CD14-positive monocyte (primary cell): ENCODE data around the gene NOM1. TPM values are rescaled to one million over a fixed set of nuclear protein-coding genes. Genes with fewer than 3 reads are reported as not detected.
A peak's percentile ranks its signal among the peaks of the same experiment; 100 is the strongest.

Experiments used
- DNase-seq, 3 donors: peaks; one replicate each; pipeline ENCODE4 v3.0.0-alpha.2; 2011 to 2022
- H2AFZ ChIP-seq: 2 replicates; pipeline ENCODE4 v1.6.0; 2012; ENCODE audit warnings: mild to moderate bottlenecking, low read depth, low read length, inconsistent platforms; ENCODE audit not compliant: insufficient read depth, poor library complexity, severe bottlenecking
- H3K27ac ChIP-seq, 2 donors: 1 replicate in 1 of 2; 2 replicates in 1 of 2; pipeline ENCODE4 v1.5.1; 2012 to 2013; ENCODE audit warnings: low read length in 2 of 2, control low read depth in 1 of 2, inconsistent platforms in 1 of 2, low read depth in 1 of 2, mild to moderate bottlenecking in 1 of 2
- H3K27me3 ChIP-seq, 2 donors: one replicate each; pipeline versions ENCODE4 v1.6.0 to v1.6.1; 2011 to 2013; ENCODE audit warnings: low read length in 2 of 2; ENCODE audit not compliant: control insufficient read depth in 2 of 2, insufficient read depth in 2 of 2
- H3K36me3 ChIP-seq, 2 donors: replicated peaks in 1 of 2; 1 replicate in 1 of 2; 2 replicates in 1 of 2; pipeline versions ENCODE4 v1.5.1 to v1.6.1; 2012 to 2013; ENCODE audit warnings: low read length in 2 of 2, control low read depth in 1 of 2, inconsistent platforms in 1 of 2, mild to moderate bottlenecking in 1 of 2; ENCODE audit not compliant: insufficient read depth in 2 of 2, control insufficient read depth in 1 of 2
- H3K4me1 ChIP-seq, 2 donors: 1 replicate in 1 of 2; 2 replicates in 1 of 2; pipeline versions ENCODE4 v1.5.1 to v1.6.1; 2012 to 2013; ENCODE audit warnings: low read length in 2 of 2, control low read depth in 1 of 2, inconsistent platforms in 1 of 2, mild to moderate bottlenecking in 1 of 2, moderate library complexity in 1 of 2; ENCODE audit not compliant: insufficient read depth in 2 of 2, control insufficient read depth in 1 of 2
- H3K4me2 ChIP-seq: replicated peaks from 2 replicates; pipeline ENCODE3; 2012; ENCODE audit warnings: low read length, moderate library complexity, mild to moderate bottlenecking; ENCODE audit not compliant: poor library complexity, severe bottlenecking; ENCODE audit errors: extremely low read depth
- H3K4me3 ChIP-seq, 3 experiments: fragments of 200-600 bp in 1 of 3; sonication (generic) in 1 of 3; replicated peaks in 1 of 3; 1 replicate in 2 of 3; 2 replicates in 1 of 3; pipeline ENCODE4 v1.5.1; 2011 to 2013; ENCODE audit warnings: low read length in 3 of 3, mild to moderate bottlenecking in 3 of 3, control low read depth in 2 of 3, low read depth in 2 of 3, inconsistent platforms in 1 of 3, moderate library complexity in 1 of 3
- H3K79me2 ChIP-seq: 2 replicates; pipeline ENCODE4 v1.6.0; 2012; ENCODE audit warnings: mild to moderate bottlenecking, control low read depth, inconsistent platforms, low read length, moderate library complexity; ENCODE audit not compliant: insufficient read depth
- H3K9ac ChIP-seq: 2 replicates; pipeline ENCODE4 v1.6.0; 2017; ENCODE audit warnings: low read length, mild to moderate bottlenecking; ENCODE audit not compliant: insufficient read depth, poor library complexity, severe bottlenecking
- H3K9me3 ChIP-seq, 2 donors: replicated peaks in 1 of 2; 1 replicate in 1 of 2; 2 replicates in 1 of 2; pipeline versions ENCODE4 v1.5.1 to v1.6.1; 2012 to 2013; ENCODE audit warnings: low read length in 2 of 2, control low read depth in 1 of 2; ENCODE audit not compliant: control insufficient read depth in 1 of 2, insufficient read depth in 1 of 2
- H4K20me1 ChIP-seq: 2 replicates; pipeline ENCODE4 v1.6.0; 2012; ENCODE audit warnings: mild to moderate bottlenecking, low read length, control low read depth, moderate library complexity; ENCODE audit not compliant: insufficient read depth
- H3K27ac Mint-ChIP-seq, 7 donors: one replicate each; pipeline ENCODE4 v1.8.0; 2020; ENCODE audit warnings: mild to moderate bottlenecking in 7 of 7, mixed read lengths in 7 of 7, moderate library complexity in 6 of 7, inconsistent platforms in 2 of 7
- H3K27me3 Mint-ChIP-seq, 3 donors: one replicate each; pipeline ENCODE4 v1.8.0; 2021 to 2022; ENCODE audit warnings: low read depth in 3 of 3, mild to moderate bottlenecking in 3 of 3, mixed read lengths in 3 of 3, moderate library complexity in 3 of 3, inconsistent platforms in 1 of 3
- H3K36me3 Mint-ChIP-seq, 2 donors: one replicate each; pipeline ENCODE4 v1.8.0; 2020; ENCODE audit warnings: mixed read lengths in 2 of 2, inconsistent platforms in 1 of 2, mild to moderate bottlenecking in 1 of 2
- H3K4me1 Mint-ChIP-seq: one replicate; pipeline ENCODE4 v1.8.0; 2020; ENCODE audit warnings: mild to moderate bottlenecking, mixed read lengths
- H3K4me3 Mint-ChIP-seq, 2 donors: one replicate each; pipeline ENCODE4 v1.8.0; 2020; ENCODE audit warnings: mild to moderate bottlenecking in 2 of 2, mixed read lengths in 2 of 2, moderate library complexity in 1 of 2
- H3K9me3 Mint-ChIP-seq, 7 donors: one replicate each; pipeline ENCODE4 v1.8.0; 2020 to 2022; ENCODE audit warnings: mixed read lengths in 7 of 7, mild to moderate bottlenecking in 6 of 7, moderate library complexity in 6 of 7, inconsistent platforms in 2 of 7
- CTCF ChIP-seq: fragments of 200-600 bp; IDR thresholded peaks from one replicate; pipeline ENCODE4 v1.8.0; 2022; ENCODE audit warnings: antibody characterized with exemption, mild to moderate bottlenecking
- WGBS: methylation state at CpG from one replicate; pipeline ENCODE4 v1.1.5; 2013; ENCODE audit warnings: missing lambda C conversion rate; ENCODE audit not compliant: insufficient coverage; 5-methylcytosine and 5-hydroxymethylcytosine counted together
- intact Hi-C, 2 donors: fragments of 100-400 bp; cut with micrococcal nuclease; formaldehyde crosslinking; loops; one replicate each; pipeline versions ENCODE4 v1.15.0 to v1.15.1; 2023
- polyA plus RNA-seq, 3 donors: library from polyadenylated mRNA; depleted of rRNA in 1 of 3; unstranded in 2 of 3; stranded (reverse) in 1 of 3; fragments of 300-500 nt in 2 of 3; fragments of >200 nt in 1 of 3; fragmentation: Illumina TruSeq in 2 of 3; gene quantifications; 1 replicate in 2 of 3; 2 replicates in 1 of 3; pipeline ENCODE4 v1.2.3, GENCODE V29; 2012 to 2021

NOM1 gene
- polyA plus RNA-seq, 3 donors: 0.89 to 11.5 (median 1.9) TPM

- DNase-seq: no peak
- Histone ChIP-seq H3K4me2 (no peak overlapping the region), H3K79me2 (no peaks in the 10 kb centered on the region), H3K36me3 (no peaks in the 10 kb centered on the region), H3K9ac (no peak overlapping the region), H3K4me3 (no peak overlapping the region), H4K20me1 (no peaks in the 10 kb centered on the region), H3K9me3 (no peaks in the 10 kb centered on the region), H3K4me1 (no peaks in the 10 kb centered on the region), H3K27ac (no peak overlapping the region), H2AFZ (no peak overlapping the region), H3K27me3 (peaks cover 19 to 35% of the 10 kb centered on the region in 2 donors)
- 64% methylated on average over 29 of the region's 32 CpGs for whole genome bisulfite sequencing
- intact Hi-C loops: no loop called here
- TF ChIP-seq CTCF: no peak
- no peaks in the 10 kb centered on the region for H3K4me1 Mint-ChIP-seq
- peaks cover 0 to 7% (median 2%) of the 10 kb centered on the region in 7 donors for H3K9me3 Mint-ChIP-seq
- peak overlapping the region in 1 of 2 donors; percentile 11 for H3K4me3 Mint-ChIP-seq
- no peak overlapping the region for H3K27ac Mint-ChIP-seq
- peaks cover 54 to 68% (median 60%) of the 10 kb centered on the region in 3 donors for H3K27me3 Mint-ChIP-seq
- no peaks in the 10 kb centered on the region for H3K36me3 Mint-ChIP-seq
These were observed 43.8 kb downstream of the NOM1 start for GRCh38 chr7:156993021-156993924.

GRCh38 chr7:156993925-156994235, 44.4 kb downstream of the NOM1 start:
- H3K27me3 Mint-ChIP-seq: peaks cover 58 to 73% (median 64%) of the 10 kb centered on the region in 3 donors
- no peaks in the 10 kb centered on the region for H3K4me1 ChIP-seq
- H3K4me3 Mint-ChIP-seq: peak overlapping the region in 1 of 2 donors; percentile 11

More at GRCh38 chr7:156993925-156994235, 44.4 kb downstream of the NOM1 start:
- H3K36me3 Mint-ChIP-seq: no peaks in the 10 kb centered on the region
- no peaks in the 10 kb centered on the region for H3K79me2 ChIP-seq
- H3K9me3 ChIP-seq: peaks cover 0 to under 1% of the 10 kb centered on the region in 2 donors
- peaks cover 0 to 7% (median 2%) of the 10 kb centered on the region in 7 donors for H3K9me3 Mint-ChIP-seq
- no peak for TF ChIP-seq CTCF
- DNase-seq: no peak
- H3K4me2 ChIP-seq: no peak overlapping the region
- H3K9ac ChIP-seq: no peak overlapping the region
- H3K27ac ChIP-seq: no peak overlapping the region
- WGBS: 86% methylated on average over 9 of the region's 10 CpGs
- H3K4me1 Mint-ChIP-seq: no peaks in the 10 kb centered on the region
- no peak overlapping the region for H3K4me3 ChIP-seq
- H2AFZ ChIP-seq: no peak overlapping the region
- H3K36me3 ChIP-seq: no peaks in the 10 kb centered on the region
- peaks cover 25 to 42% of the 10 kb centered on the region in 2 donors for H3K27me3 ChIP-seq
- intact Hi-C loops: no loop called here
- no peaks in the 10 kb centered on the region for H4K20me1 ChIP-seq
- H3K27ac Mint-ChIP-seq: no peak overlapping the region
